ENCODE data around the gene GSN.

DNA sequence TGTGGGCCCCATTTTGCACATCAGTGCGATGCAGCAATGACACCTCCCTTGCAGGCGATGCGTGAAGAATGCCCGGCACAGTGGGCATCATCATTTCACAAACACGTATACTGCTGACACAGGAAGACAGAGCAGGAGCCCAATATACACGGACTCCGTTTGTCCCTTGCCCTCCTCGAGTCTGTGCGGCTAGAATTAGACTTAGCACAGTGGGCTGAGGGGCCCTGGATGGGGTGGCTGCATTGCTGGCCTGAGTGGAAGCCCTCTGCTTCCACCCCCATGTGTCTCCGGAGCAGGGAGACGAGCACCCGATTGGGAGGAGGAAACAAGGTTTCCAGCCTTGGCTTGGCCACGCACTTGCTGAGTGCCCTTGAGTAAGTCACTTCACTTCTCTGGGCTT lies 40.8 kb downstream of the GSN start:
- TF ChIP-seq, protein P1, sequence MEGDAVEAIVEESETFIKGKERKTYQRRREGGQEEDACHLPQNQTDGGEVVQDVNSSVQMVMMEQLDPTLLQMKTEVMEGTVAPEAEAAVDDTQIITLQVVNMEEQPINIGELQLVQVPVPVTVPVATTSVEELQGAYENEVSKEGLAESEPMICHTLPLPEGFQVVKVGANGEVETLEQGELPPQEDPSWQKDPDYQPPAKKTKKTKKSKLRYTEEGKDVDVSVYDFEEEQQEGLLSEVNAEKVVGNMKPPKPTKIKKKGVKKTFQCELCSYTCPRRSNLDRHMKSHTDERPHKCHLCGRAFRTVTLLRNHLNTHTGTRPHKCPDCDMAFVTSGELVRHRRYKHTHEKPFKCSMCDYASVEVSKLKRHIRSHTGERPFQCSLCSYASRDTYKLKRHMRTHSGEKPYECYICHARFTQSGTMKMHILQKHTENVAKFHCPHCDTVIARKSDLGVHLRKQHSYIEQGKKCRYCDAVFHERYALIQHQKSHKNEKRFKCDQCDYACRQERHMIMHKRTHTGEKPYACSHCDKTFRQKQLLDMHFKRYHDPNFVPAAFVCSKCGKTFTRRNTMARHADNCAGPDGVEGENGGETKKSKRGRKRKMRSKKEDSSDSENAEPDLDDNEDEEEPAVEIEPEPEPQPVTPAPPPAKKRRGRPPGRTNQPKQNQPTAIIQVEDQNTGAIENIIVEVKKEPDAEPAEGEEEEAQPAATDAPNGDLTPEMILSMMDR (IDR thresholded peaks at IDR 0.05; ENCODE audit: low read depth, low read length, poor library complexity, severe bottlenecking): no peak
- no peak for TF ChIP-seq EZH2phosphoT487 (IDR thresholded peaks at IDR 0.05; ENCODE audit: borderline replicate concordance, low read length)
